RWPE1 (cell line): ENCODE data around the gene DAPK1.

ENCODE experiments used
- CTCF ChIA-PET: fragments of 350-600 bp; sonication (Branson Sonifier 250); formaldehyde crosslinking; extraction: SDS; loops from one replicate; lab custom pipeline; 2021; lab: Yijun Ruan, JAX
- POLR2A ChIA-PET: fragments of 400-600 bp; formaldehyde crosslinking; extraction: SDS; loops from one replicate; lab custom pipeline; 2020; ENCODE audit warnings: antibody characterized with exemption; ENCODE audit not compliant: low non-redundant PET; lab: Yijun Ruan, JAX
- DNase-seq: peaks from one replicate; pipeline ENCODE4 v3.0.0; 2012; ENCODE audit warnings: low spot score
- H3K27ac ChIP-seq: fragments of 450-650 bp; 2 replicates; pipeline ENCODE4 v1.5.1; 2017
- TF ChIP-seq, protein P1 (sequence below): fragments of 450-650 bp; conservative IDR thresholded peaks from 2 replicates; pipeline ENCODE4 v1.5.1; 2017; ENCODE audit warnings: low read depth, mild to moderate bottlenecking

Gene DAPK1

DNA sequence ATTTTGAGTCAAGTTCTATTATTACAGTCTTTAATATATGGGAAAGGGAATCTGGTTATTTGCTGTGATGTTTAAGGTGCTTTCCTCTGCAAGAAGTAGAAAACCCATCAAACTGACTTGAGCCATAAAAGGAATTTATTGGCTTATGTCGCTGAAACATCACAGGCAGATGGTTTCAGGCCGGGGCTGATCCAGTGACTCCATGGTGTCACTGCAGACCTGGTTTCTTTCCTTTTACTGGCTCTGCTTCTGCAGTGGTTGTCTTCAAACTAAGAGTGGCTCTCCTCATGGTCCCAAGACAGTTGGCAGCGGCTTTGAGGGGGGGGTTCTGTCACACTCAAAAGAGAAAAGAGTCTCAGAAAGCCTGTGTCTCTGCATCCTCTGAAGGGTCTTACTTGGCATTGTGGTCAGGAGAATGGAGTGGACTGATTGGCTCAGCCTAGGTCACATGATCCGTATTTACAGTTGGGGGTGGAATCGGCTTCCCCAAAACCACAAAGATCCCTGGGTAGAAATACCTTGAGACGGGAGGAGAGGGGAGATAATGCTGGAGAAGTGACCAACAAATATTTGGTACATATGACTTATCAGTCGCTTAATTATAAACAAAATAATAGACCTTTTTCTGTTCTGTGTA is 106.3 kb downstream of the DAPK1 start:
- POLR2A ChIA-PET: no interaction called here
- TF ChIP-seq, protein P1, sequence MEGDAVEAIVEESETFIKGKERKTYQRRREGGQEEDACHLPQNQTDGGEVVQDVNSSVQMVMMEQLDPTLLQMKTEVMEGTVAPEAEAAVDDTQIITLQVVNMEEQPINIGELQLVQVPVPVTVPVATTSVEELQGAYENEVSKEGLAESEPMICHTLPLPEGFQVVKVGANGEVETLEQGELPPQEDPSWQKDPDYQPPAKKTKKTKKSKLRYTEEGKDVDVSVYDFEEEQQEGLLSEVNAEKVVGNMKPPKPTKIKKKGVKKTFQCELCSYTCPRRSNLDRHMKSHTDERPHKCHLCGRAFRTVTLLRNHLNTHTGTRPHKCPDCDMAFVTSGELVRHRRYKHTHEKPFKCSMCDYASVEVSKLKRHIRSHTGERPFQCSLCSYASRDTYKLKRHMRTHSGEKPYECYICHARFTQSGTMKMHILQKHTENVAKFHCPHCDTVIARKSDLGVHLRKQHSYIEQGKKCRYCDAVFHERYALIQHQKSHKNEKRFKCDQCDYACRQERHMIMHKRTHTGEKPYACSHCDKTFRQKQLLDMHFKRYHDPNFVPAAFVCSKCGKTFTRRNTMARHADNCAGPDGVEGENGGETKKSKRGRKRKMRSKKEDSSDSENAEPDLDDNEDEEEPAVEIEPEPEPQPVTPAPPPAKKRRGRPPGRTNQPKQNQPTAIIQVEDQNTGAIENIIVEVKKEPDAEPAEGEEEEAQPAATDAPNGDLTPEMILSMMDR: no peak
- CTCF ChIA-PET: no interaction called here
- no peak overlapping the region for H3K27ac ChIP-seq
- no peak for DNase-seq

DNA sequence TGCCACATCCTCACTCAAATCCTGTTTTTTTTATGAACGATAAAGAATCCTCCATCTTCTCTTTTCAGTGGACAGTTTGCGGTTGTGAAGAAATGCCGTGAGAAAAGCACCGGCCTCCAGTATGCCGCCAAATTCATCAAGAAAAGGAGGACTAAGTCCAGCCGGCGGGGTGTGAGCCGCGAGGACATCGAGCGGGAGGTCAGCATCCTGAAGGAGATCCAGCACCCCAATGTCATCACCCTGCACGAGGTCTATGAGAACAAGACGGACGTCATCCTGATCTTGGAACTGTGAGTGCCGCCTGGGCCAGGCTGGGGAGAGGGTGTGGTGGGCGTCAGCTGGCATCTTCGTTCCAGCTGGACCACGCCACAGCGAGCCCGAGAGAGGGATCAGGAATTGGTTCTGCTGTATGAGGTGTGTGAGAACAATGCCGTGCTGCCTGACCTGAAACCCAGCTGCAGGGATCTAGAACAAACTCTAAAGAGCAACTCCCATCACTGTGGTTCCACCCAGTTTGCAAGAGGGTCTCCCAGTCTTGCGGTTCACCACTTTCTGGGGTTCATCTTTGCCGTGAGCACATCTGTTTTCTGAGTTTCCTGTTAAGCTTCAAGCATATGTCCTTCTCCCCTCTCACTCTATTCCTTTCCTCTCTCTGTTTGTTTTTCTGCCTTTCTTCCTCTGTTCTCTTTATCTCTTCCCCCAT is 107.4 kb downstream of the DAPK1 start:
- POLR2A ChIA-PET: no interaction called here
- no peak overlapping the region for H3K27ac ChIP-seq
- CTCF ChIA-PET: no interaction called here
- TF ChIP-seq, protein P1: no peak
- DNase-seq: no peak

DNA sequence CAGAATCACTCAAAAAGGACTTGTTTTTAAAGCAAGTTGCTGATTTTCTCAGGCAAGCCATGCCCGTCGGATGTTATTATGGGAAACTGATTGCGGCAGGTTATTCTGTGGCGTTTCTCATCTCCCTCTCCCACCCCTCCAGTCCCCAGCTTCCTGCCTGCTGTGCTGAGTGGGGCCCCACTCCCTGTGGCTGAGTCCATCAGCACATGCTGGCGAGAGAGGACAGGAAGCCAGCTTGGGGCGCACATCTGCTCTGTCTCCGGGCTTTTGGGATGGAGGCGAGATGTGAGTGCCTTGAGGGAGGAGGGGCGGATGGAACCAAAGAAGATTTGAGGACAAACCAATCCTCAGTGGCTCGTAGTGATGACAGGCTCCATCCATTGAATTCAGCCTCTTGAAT is 108.0 kb downstream of the DAPK1 start:
- POLR2A ChIA-PET: no interaction called here
- TF ChIP-seq, protein P1: no peak
- peak overlapping the region; percentile 71 for H3K27ac ChIP-seq
- DNase-seq: no peak
- CTCF ChIA-PET: interaction anchor here (0.6 kb wide), 1 partner anchor 90 kb away, joined by 3 read pairs; no protein-coding TSS in a partner anchor

DNA sequence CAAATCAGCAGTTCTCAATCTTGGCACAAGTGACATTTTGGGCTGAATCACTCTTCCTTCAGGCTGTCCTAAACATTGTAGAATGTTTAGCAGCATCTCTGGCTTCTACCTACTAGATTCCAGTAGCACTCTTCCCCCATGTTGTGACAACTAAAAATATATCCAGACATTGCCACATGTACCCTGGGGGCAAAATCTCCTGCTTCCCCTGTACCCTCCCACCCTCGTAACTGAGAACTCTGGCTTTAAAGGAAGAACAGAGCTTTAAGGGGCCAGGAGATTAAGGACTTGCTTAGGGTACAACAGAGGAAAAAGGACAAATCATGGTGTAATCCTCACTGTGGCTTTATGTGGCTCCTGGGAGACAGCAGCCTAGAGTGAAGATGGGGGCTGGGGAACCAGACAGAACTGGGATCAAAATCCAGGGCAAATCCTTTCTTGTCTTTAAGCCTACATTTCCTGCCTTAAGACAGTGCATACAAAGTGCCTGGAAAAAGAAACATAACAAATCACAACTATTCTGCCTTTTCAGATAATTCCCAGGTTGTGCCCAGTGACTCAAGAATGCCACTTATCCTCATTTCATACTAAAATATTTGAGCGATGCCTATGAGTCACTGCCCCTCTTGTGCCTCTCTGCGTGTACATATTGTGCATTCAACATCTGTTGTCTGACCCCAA is 109.3 kb downstream of the DAPK1 start:
- CTCF ChIA-PET: no interaction called here
- peak; percentile 73 for DNase-seq
- TF ChIP-seq, protein P1: no peak
- POLR2A ChIA-PET: no interaction called here
- peak overlapping the region; percentile 71; the same call in 1 of the 2 replicates for H3K27ac ChIP-seq

DNA sequence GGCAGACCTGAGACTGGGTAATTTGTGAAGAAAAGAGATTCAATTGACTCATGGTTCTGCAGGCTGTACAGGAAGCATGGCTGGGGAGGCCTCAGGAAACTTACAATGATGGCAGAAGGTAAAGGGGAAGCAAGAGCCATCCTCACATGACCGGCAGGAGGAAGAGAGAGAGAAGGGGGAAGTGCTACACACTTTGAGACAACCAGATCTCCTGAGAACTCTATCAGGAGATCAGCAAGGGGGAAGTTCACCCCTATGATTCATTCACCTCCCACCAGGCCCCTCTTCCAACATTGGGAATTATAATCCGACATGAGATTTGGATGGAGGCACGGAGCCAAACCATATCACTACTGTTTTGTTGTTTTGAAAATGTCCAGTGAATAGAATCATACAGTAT is 110.2 kb downstream of the DAPK1 start:
- ChIA-PET CTCF (no interaction called here), POLR2A (no interaction called here)
- TF ChIP-seq, protein P1: no peak
- no peak for DNase-seq
- peak overlapping the region; percentile 57; the same call in 1 of the 2 replicates for H3K27ac ChIP-seq

DNA sequence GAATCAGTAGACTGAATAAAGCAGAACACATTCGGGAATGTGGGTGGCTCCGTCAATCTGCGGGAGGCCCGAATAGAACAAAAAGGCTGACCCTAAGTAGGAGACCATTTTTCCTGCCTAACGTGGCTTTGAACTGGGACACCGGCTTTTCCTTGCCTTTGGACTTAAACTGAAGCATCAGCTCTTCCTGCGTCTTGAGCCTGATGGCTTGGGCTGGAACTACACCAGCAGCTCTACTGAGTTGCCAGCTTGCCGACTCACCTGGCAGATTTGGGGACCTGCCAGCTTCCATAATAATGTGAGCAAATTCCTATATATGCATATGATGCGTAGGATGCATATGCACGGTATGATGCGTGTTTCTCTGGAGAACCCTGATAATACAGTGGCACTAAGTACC is 111.3 kb downstream of the DAPK1 start:
- ChIA-PET CTCF (no interaction called here), POLR2A (no interaction called here)
- TF ChIP-seq, protein P1: no peak
- H3K27ac ChIP-seq: no peak overlapping the region
- DNase-seq: no peak
